Neuronal stem cell (in vitro differentiated cells): ENCODE measurements around the gene CCNB2.

Experiments
- DNase-seq: peaks from one replicate; pipeline ENCODE4 v3.0.0-alpha.2; 2013; ENCODE audit warnings: low spot score
- H2AFZ ChIP-seq: one replicate; pipeline ENCODE4 v1.6.1; 2013; ENCODE audit warnings: mild to moderate bottlenecking, low read length, inconsistent platforms
- H2AK5ac ChIP-seq: 2 replicates; pipeline ENCODE4 v1.6.1; 2013; ENCODE audit warnings: low read depth, mild to moderate bottlenecking, inconsistent platforms, low read length, moderate library complexity, mixed read lengths
- H2BK120ac ChIP-seq: 2 replicates; pipeline ENCODE4 v1.6.1; 2013; ENCODE audit warnings: low read depth, mild to moderate bottlenecking, inconsistent platforms, low read length, moderate library complexity, mixed read lengths
- H2BK12ac ChIP-seq: one replicate; pipeline ENCODE4 v1.6.1; 2013; ENCODE audit warnings: low read length, inconsistent platforms
- H2BK15ac ChIP-seq: 2 replicates; pipeline ENCODE4 v1.6.1; 2013; ENCODE audit warnings: mild to moderate bottlenecking, low read length, inconsistent platforms, mixed read lengths
- H2BK5ac ChIP-seq: one replicate; pipeline ENCODE4 v1.6.1; 2013; ENCODE audit warnings: inconsistent platforms, mild to moderate bottlenecking, low read length, moderate library complexity
- H3K14ac ChIP-seq: one replicate; pipeline ENCODE4 v1.6.1; 2013; ENCODE audit warnings: low read length, inconsistent platforms
- H3K18ac ChIP-seq: 2 replicates; pipeline ENCODE4 v1.6.1; 2013; ENCODE audit warnings: low read length, inconsistent platforms
- H3K23ac ChIP-seq: 2 replicates; pipeline ENCODE4 v1.6.1; 2013; ENCODE audit warnings: low read depth, mild to moderate bottlenecking, mixed read lengths, low read length, inconsistent platforms; ENCODE audit not compliant: poor library complexity
- H3K27ac ChIP-seq: replicated peaks from 3 replicates; pipeline ENCODE4 v1.5.1; 2013; ENCODE audit warnings: low read length, inconsistent platforms
- H3K27me3 ChIP-seq, 3 experiments: 2 replicates each; pipeline ENCODE4 v1.6.1; 2013; ENCODE audit warnings: low read length in 3 of 3, mild to moderate bottlenecking in 2 of 3, inconsistent platforms in 1 of 3, low read depth in 1 of 3, mixed read lengths in 1 of 3, moderate library complexity in 1 of 3; ENCODE audit not compliant: control insufficient read depth in 3 of 3, insufficient read depth in 3 of 3
- H3K36me3 ChIP-seq, 2 donors: replicated peaks in 1 of 2; 2 replicates each; pipeline ENCODE4 v1.6.1; 2013; ENCODE audit warnings: low read length in 2 of 2; ENCODE audit not compliant: control insufficient read depth in 2 of 2, insufficient read depth in 2 of 2
- H3K4ac ChIP-seq: 2 replicates; pipeline ENCODE4 v1.6.1; 2013; ENCODE audit warnings: inconsistent platforms, mild to moderate bottlenecking, low read length, moderate library complexity
- H3K4me1 ChIP-seq, 2 donors: 1 replicate in 1 of 2; 2 replicates in 1 of 2; pipeline ENCODE4 v1.6.1; 2013; ENCODE audit warnings: low read length in 2 of 2, low read depth in 1 of 2; ENCODE audit not compliant: control insufficient read depth in 2 of 2, insufficient read depth in 1 of 2
- H3K4me2 ChIP-seq: one replicate; pipeline ENCODE4 v1.6.1; 2013; ENCODE audit warnings: mild to moderate bottlenecking, low read length, inconsistent platforms; ENCODE audit not compliant: insufficient read depth, poor library complexity, severe bottlenecking
- H3K4me3 ChIP-seq, 2 donors: 2 replicates each; pipeline ENCODE4 v1.5.1; 2013; ENCODE audit warnings: low read length in 2 of 2, mild to moderate bottlenecking in 2 of 2, inconsistent platforms in 1 of 2, moderate library complexity in 1 of 2
- H3K79me1 ChIP-seq: one replicate; pipeline ENCODE4 v1.6.1; 2013; ENCODE audit warnings: low read depth, mild to moderate bottlenecking, inconsistent platforms, low read length, moderate library complexity
- H3K9ac ChIP-seq: one replicate; pipeline ENCODE4 v1.6.1; 2013; ENCODE audit warnings: mild to moderate bottlenecking, low read depth, low read length, inconsistent platforms; ENCODE audit not compliant: poor library complexity
- H3K9me3 ChIP-seq, 2 donors: replicated peaks in 1 of 2; 2 replicates each; pipeline versions ENCODE3 to v1.6.1; 2013; ENCODE audit warnings: low read length in 2 of 2, mild to moderate bottlenecking in 2 of 2, inconsistent platforms in 1 of 2, low read depth in 1 of 2, mixed read lengths in 1 of 2, moderate library complexity in 1 of 2; ENCODE audit not compliant: control insufficient read depth in 2 of 2, insufficient read depth in 1 of 2
- H4K8ac ChIP-seq: one replicate; pipeline ENCODE4 v1.6.1; 2013; ENCODE audit warnings: low read depth, mild to moderate bottlenecking, inconsistent platforms, low read length, moderate library complexity
- H4K91ac ChIP-seq: one replicate; pipeline ENCODE4 v1.6.1; 2013; ENCODE audit warnings: low read length, low read depth, mild to moderate bottlenecking, inconsistent platforms; ENCODE audit not compliant: poor library complexity
- WGBS, 2 donors: extraction: QIAGEN DNeasy Blood & Tissue Kit; methylation state at CpG; one replicate each; pipeline ENCODE4 v1.1.7; 2013; ENCODE audit warnings: missing lambda C conversion rate in 2 of 2, mixed read lengths in 1 of 2; ENCODE audit not compliant: insufficient read length in 2 of 2, insufficient replicate concordance in 1 of 2; ENCODE audit errors: extremely low coverage in 2 of 2; 5-methylcytosine and 5-hydroxymethylcytosine counted together

Gene CCNB2

GRCh38 chr15:59157396-59157795 lies 52.5 kb downstream of the CCNB2 start:
- DNase-seq, result no peak
- H3K9me3 ChIP-seq, result no peaks in the 10 kb centered on the region
- no peak overlapping the region for H3K4ac ChIP-seq
- no peak overlapping the region for H3K18ac ChIP-seq
- no peak overlapping the region for H2AFZ ChIP-seq
- no CpG with 5 or more reads among the region's 5 CpGs for WGBS, 2 donors
- no peaks in the 10 kb centered on the region for H3K27me3 ChIP-seq
- H3K4me1 ChIP-seq, result peaks cover 0 to 2% of the 10 kb centered on the region in 2 donors
- H3K9ac ChIP-seq, result no peak overlapping the region
- H3K23ac ChIP-seq, result no peak overlapping the region
- no peak overlapping the region for H3K27ac ChIP-seq
- H4K91ac ChIP-seq, result no peak overlapping the region
- no peak overlapping the region for H2AK5ac ChIP-seq
- no peak overlapping the region for H2BK5ac ChIP-seq
- peaks cover 9 to 80% of the 10 kb centered on the region in 2 donors for H3K36me3 ChIP-seq
- H3K14ac ChIP-seq, result no peak overlapping the region
- no peak overlapping the region for H3K4me2 ChIP-seq
- H2BK12ac ChIP-seq, result no peak overlapping the region
- no peak overlapping the region for H2BK120ac ChIP-seq
- H4K8ac ChIP-seq, result no peak overlapping the region
- no peak overlapping the region for H3K4me3 ChIP-seq
- H2BK15ac ChIP-seq, result no peak overlapping the region
- H3K79me1 ChIP-seq, result no peaks in the 10 kb centered on the region

- no peak for DNase-seq
- no peak overlapping the region for H2BK12ac ChIP-seq
- H3K4me1 ChIP-seq, result peaks cover 0 to 2% of the 10 kb centered on the region in 2 donors
- H3K27ac ChIP-seq, result no peak overlapping the region
- no peak overlapping the region for H2AFZ ChIP-seq
- no peaks in the 10 kb centered on the region for H3K27me3 ChIP-seq
- no peak overlapping the region for H3K23ac ChIP-seq
- no peaks in the 10 kb centered on the region for H3K9me3 ChIP-seq
- no CpG with 5 or more reads among the region's 9 CpGs for WGBS, 2 donors
- H3K9ac ChIP-seq, result no peak overlapping the region
- no peak overlapping the region for H4K8ac ChIP-seq
- no peak overlapping the region for H3K4ac ChIP-seq
- H2AK5ac ChIP-seq, result no peak overlapping the region
- no peak overlapping the region for H2BK5ac ChIP-seq
- no peak overlapping the region for H4K91ac ChIP-seq
- peaks cover 9 to 74% of the 10 kb centered on the region in 2 donors for H3K36me3 ChIP-seq
- no peak overlapping the region for H2BK120ac ChIP-seq
- no peak overlapping the region for H3K4me2 ChIP-seq
- H3K79me1 ChIP-seq, result no peaks in the 10 kb centered on the region
- no peak overlapping the region for H3K4me3 ChIP-seq
- H3K14ac ChIP-seq, result no peak overlapping the region
- no peak overlapping the region for H3K18ac ChIP-seq
- H2BK15ac ChIP-seq, result no peak overlapping the region
These were observed 53.1 kb downstream of the CCNB2 start for GRCh38 chr15:59157840-59158700.

GRCh38 chr15:59158701-59159034 lies 53.7 kb downstream of the CCNB2 start:
- Histone ChIP-seq H3K4ac (no peak overlapping the region), H3K4me2 (no peak overlapping the region), H3K9ac (no peak overlapping the region), H2BK12ac (no peak overlapping the region), H3K4me3 (no peak overlapping the region), H4K91ac (no peak overlapping the region), H2BK5ac (no peak overlapping the region), H3K27ac (no peak overlapping the region), H2BK15ac (no peak overlapping the region), H2AK5ac (no peak overlapping the region), H3K18ac (no peak overlapping the region), H3K23ac (no peak overlapping the region), H3K27me3 (no peaks in the 10 kb centered on the region), H3K79me1 (no peaks in the 10 kb centered on the region), H3K14ac (no peak overlapping the region), H3K36me3 (peaks cover 9 to 68% of the 10 kb centered on the region in 2 donors), H2AFZ (no peak overlapping the region), H3K9me3 (no peaks in the 10 kb centered on the region), H2BK120ac (no peak overlapping the region), H3K4me1 (peaks cover 0 to 2% of the 10 kb centered on the region in 2 donors), H4K8ac (no peak overlapping the region)
- WGBS, 2 donors, result no CpG with 5 or more reads among the region's 7 CpGs
- no peak for DNase-seq

GRCh38 chr15:59159210-59159609 lies 54.3 kb downstream of the CCNB2 start:
- H4K8ac ChIP-seq, result no peak overlapping the region
- H2AK5ac ChIP-seq, result no peak overlapping the region
- H3K9ac ChIP-seq, result no peak overlapping the region
- no peak overlapping the region for H3K27ac ChIP-seq
- no peak overlapping the region for H3K4me2 ChIP-seq
- H3K4me1 ChIP-seq, result peaks cover 0 to 2% of the 10 kb centered on the region in 2 donors
- no peaks in the 10 kb centered on the region for H3K27me3 ChIP-seq
- no peaks in the 10 kb centered on the region for H3K79me1 ChIP-seq
- no peak for DNase-seq
- no peak overlapping the region for H2BK12ac ChIP-seq
- peak overlapping the region in 1 of 2 donors; percentile 49 for H3K4me3 ChIP-seq
- no peak overlapping the region for H3K14ac ChIP-seq
- no peak overlapping the region for H2BK5ac ChIP-seq
- H2AFZ ChIP-seq, result no peak overlapping the region
- no peaks in the 10 kb centered on the region for H3K9me3 ChIP-seq
- H3K23ac ChIP-seq, result no peak overlapping the region
- WGBS, 2 donors, result no CpG with 5 or more reads among the region's 9 CpGs
- no peak overlapping the region for H2BK120ac ChIP-seq
- no peak overlapping the region for H2BK15ac ChIP-seq
- H4K91ac ChIP-seq, result no peak overlapping the region
- H3K18ac ChIP-seq, result no peak overlapping the region
- peaks cover 9 to 63% of the 10 kb centered on the region in 2 donors for H3K36me3 ChIP-seq
- H3K4ac ChIP-seq, result no peak overlapping the region
